Measurements from ENCODE around the gene CPNE7.

The CPNE7 gene

GRCh38 chr16:89549007-89549700 is 26.4 kb upstream of the CPNE7 start:
- DNase-seq, result no peak

GRCh38 chr16:89550421-89551007 is 25.0 kb upstream of the CPNE7 start:
- no peak for DNase-seq

- DNase-seq, result no peak
Observed at GRCh38 chr16:89552329-89552728, 23.2 kb upstream of the CPNE7 start.

- no peak for DNase-seq
Observed at GRCh38 chr16:89552913-89553312, 22.6 kb upstream of the CPNE7 start.

GRCh38 chr16:89553733-89554132 is 21.8 kb upstream of the CPNE7 start:
- DNase-seq, result no peak

GRCh38 chr16:89554343-89554742 is 21.2 kb upstream of the CPNE7 start:
- no peak for DNase-seq

GRCh38 chr16:89555265-89555664 is 20.3 kb upstream of the CPNE7 start:
- no peak for DNase-seq

GRCh38 chr16:89555780-89556179 is 19.8 kb upstream of the CPNE7 start:
- DNase-seq, result no peak

- DNase-seq, result peak; percentile 87
Observed at GRCh38 chr16:89556750-89557689, 18.5 kb upstream of the CPNE7 start.

- DNase-seq, result no peak
Observed at GRCh38 chr16:89557690-89558490, 17.7 kb upstream of the CPNE7 start.

- DNase-seq, result peak; percentile 96
Observed at GRCh38 chr16:89560378-89561141, 15.0 kb upstream of the CPNE7 start, which contains the start of gene RPL13. TSS of gene RPL13 (plus strand) at chr16:89560682. CDS start at chr16:89560960, 278 bp downstream.

- peak; percentile 23 for DNase-seq
Observed at GRCh38 chr16:89561142-89561883, 14.2 kb upstream of the CPNE7 start.

GRCh38 chr16:89561884-89562599 is 13.5 kb upstream of the CPNE7 start:
- DNase-seq, result peak; percentile 36

GRCh38 chr16:89562939-89563338 is 12.6 kb upstream of the CPNE7 start:
- DNase-seq, result no peak

- peak; percentile 32 for DNase-seq
Observed at GRCh38 chr16:89563639-89564392, 11.7 kb upstream of the CPNE7 start.

GRCh38 chr16:89564476-89565255 is 10.9 kb upstream of the CPNE7 start:
- DNase-seq, result no peak

- no peak for DNase-seq
Observed at GRCh38 chr16:89565256-89565505, 10.4 kb upstream of the CPNE7 start.

- DNase-seq, result peak; percentile 83
Observed at GRCh38 chr16:89565506-89566372, 9.8 kb upstream of the CPNE7 start.

Measured in activated CD4-positive, alpha-beta T cell treated with anti-CD3 and anti-CD28 coated beads, Interleukin-2, Interleukin-6, amounts not matched to agents 100 ng/mL and 50 ng/mL, durations not matched to agents 16 hours and 8 hours (primary cell).